CD14-positive monocyte (primary cell): Measurements from ENCODE around the gene SETBP1. TPM values are rescaled to one million over a fixed set of nuclear protein-coding genes. Genes with fewer than 3 reads are reported as not detected.
A peak's percentile ranks its signal among the peaks of the same experiment; 100 is the strongest.

Source experiments
- DNase-seq, 3 donors: peaks; one replicate each; pipeline ENCODE4 v3.0.0-alpha.2; 2011 to 2022
- H2AFZ ChIP-seq: 2 replicates; pipeline ENCODE4 v1.6.0; 2012; ENCODE audit warnings: mild to moderate bottlenecking, low read depth, low read length, inconsistent platforms; ENCODE audit not compliant: insufficient read depth, poor library complexity, severe bottlenecking
- H3K27ac ChIP-seq, 2 donors: 1 replicate in 1 of 2; 2 replicates in 1 of 2; pipeline ENCODE4 v1.5.1; 2012 to 2013; ENCODE audit warnings: low read length in 2 of 2, control low read depth in 1 of 2, inconsistent platforms in 1 of 2, low read depth in 1 of 2, mild to moderate bottlenecking in 1 of 2
- H3K27me3 ChIP-seq, 2 donors: one replicate each; pipeline versions ENCODE4 v1.6.0 to v1.6.1; 2011 to 2013; ENCODE audit warnings: low read length in 2 of 2; ENCODE audit not compliant: control insufficient read depth in 2 of 2, insufficient read depth in 2 of 2
- H3K36me3 ChIP-seq, 2 donors: replicated peaks in 1 of 2; 1 replicate in 1 of 2; 2 replicates in 1 of 2; pipeline versions ENCODE4 v1.5.1 to v1.6.1; 2012 to 2013; ENCODE audit warnings: low read length in 2 of 2, control low read depth in 1 of 2, inconsistent platforms in 1 of 2, mild to moderate bottlenecking in 1 of 2; ENCODE audit not compliant: insufficient read depth in 2 of 2, control insufficient read depth in 1 of 2
- H3K4me1 ChIP-seq, 2 donors: 1 replicate in 1 of 2; 2 replicates in 1 of 2; pipeline versions ENCODE4 v1.5.1 to v1.6.1; 2012 to 2013; ENCODE audit warnings: low read length in 2 of 2, control low read depth in 1 of 2, inconsistent platforms in 1 of 2, mild to moderate bottlenecking in 1 of 2, moderate library complexity in 1 of 2; ENCODE audit not compliant: insufficient read depth in 2 of 2, control insufficient read depth in 1 of 2
- H3K4me2 ChIP-seq: replicated peaks from 2 replicates; pipeline ENCODE3; 2012; ENCODE audit warnings: low read length, moderate library complexity, mild to moderate bottlenecking; ENCODE audit not compliant: poor library complexity, severe bottlenecking; ENCODE audit errors: extremely low read depth
- H3K4me3 ChIP-seq, 3 experiments: fragments of 200-600 bp in 1 of 3; sonication (generic) in 1 of 3; replicated peaks in 1 of 3; 1 replicate in 2 of 3; 2 replicates in 1 of 3; pipeline ENCODE4 v1.5.1; 2011 to 2013; ENCODE audit warnings: low read length in 3 of 3, mild to moderate bottlenecking in 3 of 3, control low read depth in 2 of 3, low read depth in 2 of 3, inconsistent platforms in 1 of 3, moderate library complexity in 1 of 3
- H3K79me2 ChIP-seq: 2 replicates; pipeline ENCODE4 v1.6.0; 2012; ENCODE audit warnings: mild to moderate bottlenecking, control low read depth, inconsistent platforms, low read length, moderate library complexity; ENCODE audit not compliant: insufficient read depth
- H3K9ac ChIP-seq: 2 replicates; pipeline ENCODE4 v1.6.0; 2017; ENCODE audit warnings: low read length, mild to moderate bottlenecking; ENCODE audit not compliant: insufficient read depth, poor library complexity, severe bottlenecking
- H3K9me3 ChIP-seq, 2 donors: replicated peaks in 1 of 2; 1 replicate in 1 of 2; 2 replicates in 1 of 2; pipeline versions ENCODE4 v1.5.1 to v1.6.1; 2012 to 2013; ENCODE audit warnings: low read length in 2 of 2, control low read depth in 1 of 2; ENCODE audit not compliant: control insufficient read depth in 1 of 2, insufficient read depth in 1 of 2
- H4K20me1 ChIP-seq: 2 replicates; pipeline ENCODE4 v1.6.0; 2012; ENCODE audit warnings: mild to moderate bottlenecking, low read length, control low read depth, moderate library complexity; ENCODE audit not compliant: insufficient read depth
- H3K27ac Mint-ChIP-seq, 7 donors: one replicate each; pipeline ENCODE4 v1.8.0; 2020; ENCODE audit warnings: mild to moderate bottlenecking in 7 of 7, mixed read lengths in 7 of 7, moderate library complexity in 6 of 7, inconsistent platforms in 2 of 7
- H3K27me3 Mint-ChIP-seq, 3 donors: one replicate each; pipeline ENCODE4 v1.8.0; 2021 to 2022; ENCODE audit warnings: low read depth in 3 of 3, mild to moderate bottlenecking in 3 of 3, mixed read lengths in 3 of 3, moderate library complexity in 3 of 3, inconsistent platforms in 1 of 3
- H3K36me3 Mint-ChIP-seq, 2 donors: one replicate each; pipeline ENCODE4 v1.8.0; 2020; ENCODE audit warnings: mixed read lengths in 2 of 2, inconsistent platforms in 1 of 2, mild to moderate bottlenecking in 1 of 2
- H3K4me1 Mint-ChIP-seq: one replicate; pipeline ENCODE4 v1.8.0; 2020; ENCODE audit warnings: mild to moderate bottlenecking, mixed read lengths
- H3K4me3 Mint-ChIP-seq, 2 donors: one replicate each; pipeline ENCODE4 v1.8.0; 2020; ENCODE audit warnings: mild to moderate bottlenecking in 2 of 2, mixed read lengths in 2 of 2, moderate library complexity in 1 of 2
- H3K9me3 Mint-ChIP-seq, 7 donors: one replicate each; pipeline ENCODE4 v1.8.0; 2020 to 2022; ENCODE audit warnings: mixed read lengths in 7 of 7, mild to moderate bottlenecking in 6 of 7, moderate library complexity in 6 of 7, inconsistent platforms in 2 of 7
- WGBS: methylation state at CpG from one replicate; pipeline ENCODE4 v1.1.5; 2013; ENCODE audit warnings: missing lambda C conversion rate; ENCODE audit not compliant: insufficient coverage; 5-methylcytosine and 5-hydroxymethylcytosine counted together
- intact Hi-C, 2 donors: fragments of 100-400 bp; cut with micrococcal nuclease; formaldehyde crosslinking; loops; one replicate each; pipeline versions ENCODE4 v1.15.0 to v1.15.1; 2023
- polyA plus RNA-seq, 3 donors: library from polyadenylated mRNA; depleted of rRNA in 1 of 3; unstranded in 2 of 3; stranded (reverse) in 1 of 3; fragments of 300-500 nt in 2 of 3; fragments of >200 nt in 1 of 3; fragmentation: Illumina TruSeq in 2 of 3; gene quantifications; 1 replicate in 2 of 3; 2 replicates in 1 of 3; pipeline ENCODE4 v1.2.3, GENCODE V29; 2012 to 2021
- TF ChIP-seq, protein P1 (sequence below): fragments of 200-600 bp; IDR thresholded peaks from one replicate; pipeline ENCODE4 v1.8.0; 2022; ENCODE audit warnings: antibody characterized with exemption, mild to moderate bottlenecking

Gene SETBP1
- polyA plus RNA-seq, 3 donors: 0.01 to 1.2 TPM; not detected in 1

DNA sequence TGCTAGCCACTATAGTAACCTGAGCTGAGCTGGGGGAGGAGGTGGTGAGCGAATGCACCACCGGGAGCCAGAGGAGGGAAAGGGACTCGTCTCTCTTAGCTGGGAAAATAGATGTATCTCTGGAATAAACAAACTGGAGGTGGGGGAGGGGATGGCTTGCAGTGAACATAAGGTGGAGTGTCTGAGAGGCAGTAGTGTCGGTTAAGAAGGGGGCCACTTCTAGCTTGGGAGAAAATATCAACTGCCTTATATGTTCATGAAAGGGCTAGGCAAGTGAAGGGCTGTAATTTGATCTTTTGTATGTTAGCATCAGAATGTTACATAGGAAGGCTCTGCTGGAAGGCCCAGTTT lies 2.2 kb downstream of the SETBP1 start:
- H3K4me3 Mint-ChIP-seq: no peak overlapping the region
- Histone ChIP-seq H3K4me3 (no peak overlapping the region), H2AFZ (no peak overlapping the region), H3K36me3 (no peaks in the 10 kb centered on the region), H3K27me3 (peaks cover 75 to 83% of the 10 kb centered on the region in 2 donors), H3K4me2 (no peak overlapping the region), H3K27ac (no peak overlapping the region), H3K4me1 (peaks cover 8 to 10% of the 10 kb centered on the region in 2 donors), H3K9me3 (peaks cover 0 to 10% of the 10 kb centered on the region in 2 donors), H3K9ac (no peak overlapping the region), H4K20me1 (no peaks in the 10 kb centered on the region), H3K79me2 (no peaks in the 10 kb centered on the region)
- H3K36me3 Mint-ChIP-seq: peaks cover 4% of the 10 kb centered on the region in 2 donors
- 93% methylated on average over 4 of the region's 4 CpGs for WGBS
- H3K27me3 Mint-ChIP-seq: peaks cover 36 to 38% (median 37%) of the 10 kb centered on the region in 3 donors
- TF ChIP-seq, protein P1, sequence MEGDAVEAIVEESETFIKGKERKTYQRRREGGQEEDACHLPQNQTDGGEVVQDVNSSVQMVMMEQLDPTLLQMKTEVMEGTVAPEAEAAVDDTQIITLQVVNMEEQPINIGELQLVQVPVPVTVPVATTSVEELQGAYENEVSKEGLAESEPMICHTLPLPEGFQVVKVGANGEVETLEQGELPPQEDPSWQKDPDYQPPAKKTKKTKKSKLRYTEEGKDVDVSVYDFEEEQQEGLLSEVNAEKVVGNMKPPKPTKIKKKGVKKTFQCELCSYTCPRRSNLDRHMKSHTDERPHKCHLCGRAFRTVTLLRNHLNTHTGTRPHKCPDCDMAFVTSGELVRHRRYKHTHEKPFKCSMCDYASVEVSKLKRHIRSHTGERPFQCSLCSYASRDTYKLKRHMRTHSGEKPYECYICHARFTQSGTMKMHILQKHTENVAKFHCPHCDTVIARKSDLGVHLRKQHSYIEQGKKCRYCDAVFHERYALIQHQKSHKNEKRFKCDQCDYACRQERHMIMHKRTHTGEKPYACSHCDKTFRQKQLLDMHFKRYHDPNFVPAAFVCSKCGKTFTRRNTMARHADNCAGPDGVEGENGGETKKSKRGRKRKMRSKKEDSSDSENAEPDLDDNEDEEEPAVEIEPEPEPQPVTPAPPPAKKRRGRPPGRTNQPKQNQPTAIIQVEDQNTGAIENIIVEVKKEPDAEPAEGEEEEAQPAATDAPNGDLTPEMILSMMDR: no peak
- H3K4me1 Mint-ChIP-seq: peaks cover 7% of the 10 kb centered on the region
- H3K9me3 Mint-ChIP-seq: peaks cover 0 to 8% (median 3%) of the 10 kb centered on the region in 7 donors
- no peak overlapping the region for H3K27ac Mint-ChIP-seq
- intact Hi-C loops: no loop called here
- no peak for DNase-seq

DNA sequence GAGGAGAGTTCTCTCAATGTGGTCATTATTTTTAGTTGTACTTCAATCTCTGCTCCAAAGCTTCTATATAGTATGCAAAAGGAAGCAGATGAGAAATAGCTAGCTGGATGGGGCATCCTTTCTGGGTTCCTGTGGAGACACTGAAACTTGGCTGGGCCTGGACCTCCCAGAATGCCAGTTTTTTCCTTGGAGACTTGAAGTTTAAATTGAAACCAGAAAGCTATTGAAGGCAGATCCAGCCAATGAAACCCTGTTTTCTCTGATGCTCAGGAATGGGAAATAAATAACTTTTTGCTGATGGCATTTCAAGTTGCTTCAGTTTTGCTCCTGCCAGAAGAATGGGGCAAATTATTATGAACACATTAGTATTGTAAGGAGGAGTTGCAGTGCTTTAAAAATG lies 2.9 kb downstream of the SETBP1 start:
- Histone ChIP-seq H3K4me1 (peaks cover 7 to 10% of the 10 kb centered on the region in 2 donors), H3K36me3 (no peaks in the 10 kb centered on the region), H3K27ac (no peak overlapping the region), H3K27me3 (peaks cover 70 to 79% of the 10 kb centered on the region in 2 donors), H3K4me2 (no peak overlapping the region), H2AFZ (no peak overlapping the region), H3K9me3 (peaks cover 0 to 10% of the 10 kb centered on the region in 2 donors), H3K9ac (no peak overlapping the region), H3K4me3 (no peak overlapping the region), H3K79me2 (no peaks in the 10 kb centered on the region), H4K20me1 (no peaks in the 10 kb centered on the region)
- Mint-ChIP-seq H3K9me3 (peaks cover 0 to 9% (median 5%) of the 10 kb centered on the region in 7 donors), H3K36me3 (peaks cover 4% of the 10 kb centered on the region in 2 donors), H3K27ac (peak overlapping the region in 1 of 7 donors; percentile 26), H3K4me1 (peaks cover 2% of the 10 kb centered on the region), H3K4me3 (no peak overlapping the region), H3K27me3 (peaks cover 30 to 38% (median 36%) of the 10 kb centered on the region in 3 donors)
- DNase-seq: no peak
- intact Hi-C loops: no loop called here
- TF ChIP-seq, protein P1: no peak
